Stimulated activated CD4-positive, alpha-beta T cell treated with anti-CD3 and anti-CD28 coated beads, Interleukin-2, amount 100 ng/mL, for 4 hours (primary cell): ENCODE results near the gene RAB1B.
"Not testable (repeated sequence)": the region's sequence is repeated elsewhere in the genome, so short reads cannot be mapped to it uniquely, and the experiment has no call there.

Source experiments
- DNase-seq: peaks from one replicate; pipeline ENCODE4 v3.0.0-alpha.2; 2020; ENCODE audit warnings: low read depth

Gene RAB1B

DNA sequence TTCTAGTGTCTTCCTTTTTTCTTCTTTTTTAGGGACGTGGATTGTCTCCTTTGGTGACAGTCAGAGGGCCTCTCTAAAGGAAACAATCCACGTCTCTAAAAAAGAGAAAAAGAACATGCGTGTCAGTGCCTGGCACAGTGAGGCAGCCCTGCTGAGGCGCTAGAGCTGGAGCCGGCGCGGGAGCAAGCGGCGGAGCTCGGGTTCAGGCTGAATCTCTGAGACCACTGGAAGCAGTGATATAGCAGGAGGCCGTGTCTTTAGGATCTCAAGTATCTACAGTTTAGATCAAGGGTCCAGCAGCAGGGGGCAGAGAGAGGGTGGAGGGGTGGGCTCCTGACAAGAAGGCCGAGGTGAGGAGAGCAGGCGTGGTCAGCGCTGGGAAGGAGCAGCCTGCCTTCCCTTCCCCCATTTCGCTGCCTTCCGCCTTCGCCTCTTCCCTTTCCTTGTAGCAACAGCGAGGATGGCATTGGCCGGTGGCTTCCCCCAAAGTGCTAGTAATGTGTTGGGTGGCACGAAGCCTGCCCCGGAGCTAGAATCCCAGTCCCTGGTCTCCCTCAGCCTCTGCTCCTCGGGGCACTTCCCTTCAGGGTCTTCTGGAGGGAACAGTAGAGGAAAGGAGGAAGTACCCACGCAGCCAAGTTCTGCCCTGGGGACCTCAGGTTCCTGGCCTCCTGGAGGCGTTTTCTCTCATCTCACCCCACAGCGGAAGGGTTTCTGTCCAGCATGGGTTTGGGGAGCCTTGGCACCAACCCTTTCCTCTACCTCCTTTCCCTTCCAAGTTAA is 28.2 kb upstream of the RAB1B start:
- DNase-seq = no peak

DNA sequence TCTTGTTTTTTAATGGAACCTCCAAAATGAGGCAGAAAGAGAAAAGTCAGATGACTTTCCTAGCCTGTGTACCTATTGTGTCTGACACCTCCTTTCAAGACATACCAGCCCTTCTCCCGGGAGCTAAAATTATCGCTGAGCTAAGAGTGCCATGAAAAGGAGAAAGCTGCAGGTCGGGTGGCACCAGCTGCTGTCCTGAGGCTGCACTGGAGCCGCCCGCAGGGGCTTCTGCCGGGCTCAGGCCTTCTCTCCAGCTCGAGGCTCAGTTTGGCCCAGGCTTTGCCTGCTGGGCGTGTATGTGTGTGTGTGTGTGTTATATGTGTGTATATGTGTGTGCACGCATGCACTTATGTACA is 27.7 kb upstream of the RAB1B start:
- no peak for DNase-seq

DNA sequence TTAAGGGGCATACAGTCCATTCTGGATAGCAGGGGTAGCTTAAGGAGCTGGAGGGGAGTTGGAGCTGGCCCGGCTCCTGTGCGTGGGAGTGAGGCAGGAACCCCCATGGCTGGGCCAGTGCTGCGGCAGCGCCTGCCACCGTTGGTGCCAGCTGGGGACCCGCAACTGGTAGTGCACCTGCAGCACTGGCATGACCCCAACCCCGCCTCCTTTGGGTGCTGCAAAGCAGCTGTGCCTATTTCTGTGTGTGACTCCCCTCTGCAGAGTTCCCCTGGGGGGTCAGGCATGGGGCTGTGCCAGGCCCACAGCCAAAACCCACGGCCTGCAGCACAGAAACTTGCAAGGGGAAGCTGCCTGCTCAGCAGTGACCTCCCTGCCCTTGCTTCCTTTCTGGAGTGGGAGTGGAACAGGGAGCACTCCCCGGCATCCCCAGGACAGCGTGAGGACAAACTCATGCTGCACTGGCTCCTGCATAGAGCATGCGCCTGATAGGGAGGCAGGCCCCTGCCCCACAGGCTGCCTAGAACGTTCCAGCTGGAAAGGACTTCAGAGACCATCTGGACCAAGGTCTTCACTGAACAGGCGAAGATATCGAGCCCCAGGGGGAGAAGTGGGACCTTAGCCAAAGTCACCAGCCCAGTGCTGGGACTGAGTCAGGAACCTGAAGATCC is 26.2 kb upstream of the RAB1B start:
- DNase-seq = no peak

DNA sequence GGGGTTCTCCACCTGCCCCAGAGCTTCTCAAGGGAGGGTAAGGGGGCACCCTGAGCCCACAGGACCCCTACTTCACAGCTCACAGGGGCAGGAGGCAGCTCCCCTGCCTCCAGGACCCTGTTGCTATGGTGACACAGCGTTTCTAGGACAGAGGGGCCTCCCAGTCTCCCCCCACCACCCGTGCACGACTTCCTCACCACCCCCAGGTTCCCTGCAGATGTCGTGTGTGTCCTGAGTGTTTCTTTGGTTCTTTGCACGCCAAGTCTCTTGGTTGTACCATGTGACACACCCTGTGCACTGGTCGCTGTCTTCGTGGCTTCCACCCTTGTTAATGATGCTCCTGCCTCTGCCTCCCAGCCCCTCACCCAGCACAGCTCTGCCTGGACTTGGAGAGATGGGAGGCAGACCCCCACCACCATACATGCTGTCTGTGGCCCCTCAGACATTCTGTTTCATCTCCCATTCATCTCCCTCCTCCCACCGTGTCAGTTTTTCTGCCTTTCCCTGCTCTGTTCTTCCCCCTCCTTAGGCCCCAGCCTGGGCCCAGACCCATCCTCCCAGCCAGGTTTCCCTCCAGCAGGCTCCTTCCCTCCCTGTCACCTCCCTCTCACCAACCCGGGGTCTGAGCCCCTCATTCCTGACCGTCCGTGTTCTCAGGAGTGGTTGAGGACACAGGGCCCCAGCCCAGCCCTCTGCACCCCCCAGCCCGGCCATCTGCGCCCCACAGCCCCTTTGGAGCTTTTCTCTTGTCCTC is 24.5 kb upstream of the RAB1B start:
- no peak for DNase-seq

DNA sequence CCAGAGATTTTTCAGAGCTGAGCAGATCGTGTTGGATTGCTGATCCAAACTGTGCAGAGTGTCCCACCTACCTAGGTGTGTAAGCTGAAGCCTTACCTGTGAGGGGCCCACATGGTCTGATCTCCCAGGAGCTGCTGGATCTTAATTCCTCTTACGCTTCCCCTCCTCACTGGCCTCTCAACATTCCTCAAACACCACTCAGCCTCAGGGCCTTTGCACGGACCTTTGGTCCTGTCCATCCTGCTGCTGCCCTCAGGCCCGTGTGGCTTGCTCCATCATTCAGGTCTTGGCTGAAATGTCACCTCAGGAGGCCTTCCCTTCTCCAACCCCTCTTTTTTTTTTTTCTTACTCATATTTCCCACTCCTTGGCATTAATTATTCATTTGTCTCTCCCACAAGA is 21.1 kb upstream of the RAB1B start:
- DNase-seq = no peak

DNA sequence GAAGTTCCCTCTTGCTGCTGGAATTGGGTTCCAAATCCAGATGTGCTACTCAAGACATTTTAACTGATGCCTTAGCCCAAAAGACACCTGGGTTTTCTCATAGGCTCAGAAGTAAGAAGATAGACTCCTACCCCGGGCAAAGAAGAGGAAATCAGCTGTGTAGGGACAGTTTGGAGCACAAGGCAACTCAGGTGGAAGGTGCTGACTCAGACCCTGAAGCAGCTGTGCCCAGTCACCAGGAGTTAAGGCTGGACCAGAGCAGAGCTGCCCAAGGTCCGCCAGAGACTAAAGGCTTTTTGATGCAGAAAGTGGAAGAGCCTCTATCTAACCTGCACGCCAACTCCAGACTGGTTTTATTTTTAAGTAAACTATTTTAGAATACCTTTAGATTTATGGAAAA is 20.6 kb upstream of the RAB1B start:
- no peak for DNase-seq

DNA sequence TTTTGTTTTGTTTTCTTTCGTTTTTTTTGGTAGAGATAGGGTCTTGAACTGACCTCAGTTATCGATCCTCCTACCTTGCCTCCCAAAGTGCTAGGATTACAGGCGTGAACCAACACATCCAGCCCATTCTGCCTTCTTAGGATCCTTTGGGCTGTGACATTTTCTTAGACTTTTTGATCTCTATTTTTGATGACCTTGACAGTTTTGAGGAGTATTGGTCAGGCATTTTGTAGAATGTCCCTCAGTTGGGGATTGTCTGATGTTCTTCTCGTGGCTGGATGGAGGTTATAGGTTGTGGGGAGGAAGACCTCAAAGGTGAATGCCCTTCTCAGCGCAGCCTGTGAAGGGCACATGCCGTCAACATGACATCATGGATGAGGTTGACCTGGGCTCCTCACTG is 19.5 kb upstream of the RAB1B start:
- DNase-seq = no peak

DNA sequence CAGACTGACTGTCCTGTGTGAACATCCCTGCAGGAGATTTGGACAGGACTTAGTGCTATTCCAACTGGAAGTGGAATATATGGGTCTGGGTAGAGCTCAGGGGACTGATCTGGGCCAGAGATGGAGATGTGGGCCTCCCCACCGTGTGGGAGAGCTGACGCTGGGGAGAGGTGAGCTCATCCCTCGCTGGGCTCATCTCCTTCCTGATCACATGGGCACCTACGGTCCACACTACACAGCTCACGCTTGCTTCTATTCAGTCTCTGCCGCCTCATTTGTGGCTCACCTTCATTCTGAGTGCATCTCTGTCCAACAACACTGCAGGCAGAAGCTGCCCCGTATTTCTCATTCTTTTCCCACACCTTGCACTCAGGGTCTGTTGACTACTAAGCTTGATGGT is 16.6 kb upstream of the RAB1B start:
- DNase-seq = no peak

DNA sequence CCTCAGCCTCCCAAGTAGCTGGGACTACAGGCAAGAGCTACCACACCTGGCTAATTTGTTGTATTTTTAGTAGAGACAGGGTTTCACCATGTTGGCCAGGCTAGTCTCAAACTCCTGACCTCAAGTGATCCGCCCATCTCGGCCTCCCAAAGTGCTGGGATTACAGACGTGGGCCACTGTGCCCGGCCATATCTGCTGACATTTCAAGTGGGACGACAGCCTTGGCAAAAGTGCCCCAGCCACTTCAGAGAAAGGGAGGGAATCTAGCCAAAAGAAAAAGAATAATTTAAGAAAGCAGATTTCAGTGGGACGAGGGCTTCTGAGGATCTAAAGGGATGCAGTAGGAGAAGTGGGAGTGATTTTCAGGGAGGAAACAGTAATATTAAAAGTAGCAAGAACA is 15.4 kb upstream of the RAB1B start:
- not testable (repeated sequence) for DNase-seq

DNA sequence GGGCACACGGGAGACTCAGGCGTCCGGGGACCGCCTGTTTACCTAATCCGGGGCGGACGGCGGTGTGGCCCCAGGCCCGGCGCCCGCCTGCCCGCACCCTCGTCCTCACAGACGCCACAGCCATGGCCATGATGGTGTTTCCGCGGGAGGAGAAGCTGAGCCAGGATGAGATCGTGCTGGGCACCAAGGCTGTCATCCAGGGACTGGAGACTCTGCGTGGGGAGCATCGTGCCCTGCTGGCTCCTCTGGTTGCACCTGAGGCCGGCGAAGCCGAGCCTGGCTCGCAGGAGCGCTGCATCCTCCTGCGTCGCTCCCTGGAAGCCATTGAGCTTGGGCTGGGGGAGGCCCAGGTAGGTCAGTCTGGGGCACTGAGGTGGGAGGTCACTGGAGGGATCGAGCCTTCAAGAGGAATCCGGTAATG is 10.0 kb upstream of the RAB1B start:
- DNase-seq = no peak

DNA sequence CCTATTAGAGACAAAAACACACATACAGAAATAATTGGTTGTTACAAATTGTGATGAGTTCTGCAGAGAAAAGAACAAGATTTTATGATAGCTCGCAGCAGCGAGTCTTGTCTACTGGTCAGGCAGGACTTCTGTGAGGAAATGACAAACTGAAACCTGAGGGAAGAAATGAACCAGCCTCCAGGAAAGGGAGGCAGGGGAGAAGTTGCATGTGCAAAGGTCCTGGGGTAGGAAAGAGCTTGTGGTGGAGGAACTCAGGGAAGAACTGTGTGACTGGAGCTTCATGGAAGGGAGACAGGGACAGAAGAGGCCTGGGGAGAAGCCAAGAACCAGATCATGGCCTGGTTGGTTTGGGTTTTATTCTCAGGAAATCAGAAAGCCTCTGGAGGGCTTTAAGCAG is 9.2 kb upstream of the RAB1B start:
- DNase-seq = no peak

DNA sequence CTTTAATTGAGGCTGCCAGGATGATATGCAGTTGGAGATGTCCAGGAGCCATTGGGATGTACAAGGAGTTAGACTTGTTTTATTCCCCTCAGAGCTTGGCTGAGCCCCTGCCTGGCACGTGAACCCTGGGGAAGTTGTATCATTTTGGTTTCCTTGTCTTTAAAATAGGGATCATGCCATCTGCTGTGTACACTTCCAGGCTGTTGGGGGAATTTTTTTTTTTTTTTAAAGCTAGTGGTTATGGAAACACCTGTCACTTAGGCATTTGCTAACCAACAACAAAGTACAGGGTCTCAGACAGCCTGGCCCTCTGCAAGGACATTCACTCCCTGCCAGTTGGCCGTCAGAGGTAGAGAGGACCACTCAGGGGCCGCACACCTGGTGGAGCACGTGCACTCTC is 8.5 kb upstream of the RAB1B start:
- no peak for DNase-seq

DNA sequence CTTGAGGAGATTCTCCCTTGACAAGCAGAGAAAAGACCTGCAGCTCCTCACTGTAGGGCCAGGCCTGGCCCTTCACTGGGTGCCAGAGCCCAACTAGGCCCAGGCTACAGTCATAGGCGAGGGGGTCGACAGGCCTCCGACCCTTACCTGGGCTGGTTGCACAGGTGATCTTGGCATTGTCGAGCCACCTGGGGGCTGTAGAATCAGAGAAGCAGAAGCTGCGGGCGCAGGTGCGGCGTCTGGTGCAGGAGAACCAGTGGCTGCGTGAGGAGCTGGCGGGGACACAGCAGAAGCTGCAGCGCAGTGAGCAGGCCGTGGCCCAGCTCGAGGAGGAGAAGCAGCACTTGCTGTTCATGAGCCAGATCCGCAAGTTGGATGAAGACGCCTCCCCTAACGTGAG is 6.9 kb upstream of the RAB1B start:
- DNase-seq = no peak

DNA sequence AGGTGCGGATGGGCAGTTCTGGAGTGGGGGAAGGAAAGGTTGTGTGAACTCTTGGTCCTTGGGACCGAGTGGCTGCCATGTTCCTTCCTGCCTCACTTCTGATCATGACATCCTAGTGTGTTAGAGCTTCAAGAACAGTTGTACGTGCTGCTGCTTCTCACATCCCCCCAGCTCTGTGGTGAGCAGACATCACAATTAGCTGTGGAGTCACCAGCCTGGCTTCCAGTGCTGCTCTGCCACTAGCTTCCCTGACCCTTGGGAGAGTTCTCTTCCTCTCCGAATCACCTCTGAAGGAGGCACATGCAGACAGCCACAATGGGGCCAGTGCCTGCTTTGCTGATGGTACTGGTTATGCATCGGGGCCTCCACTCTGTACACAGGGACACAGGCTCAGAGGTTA is 6.2 kb upstream of the RAB1B start:
- DNase-seq = no peak

DNA sequence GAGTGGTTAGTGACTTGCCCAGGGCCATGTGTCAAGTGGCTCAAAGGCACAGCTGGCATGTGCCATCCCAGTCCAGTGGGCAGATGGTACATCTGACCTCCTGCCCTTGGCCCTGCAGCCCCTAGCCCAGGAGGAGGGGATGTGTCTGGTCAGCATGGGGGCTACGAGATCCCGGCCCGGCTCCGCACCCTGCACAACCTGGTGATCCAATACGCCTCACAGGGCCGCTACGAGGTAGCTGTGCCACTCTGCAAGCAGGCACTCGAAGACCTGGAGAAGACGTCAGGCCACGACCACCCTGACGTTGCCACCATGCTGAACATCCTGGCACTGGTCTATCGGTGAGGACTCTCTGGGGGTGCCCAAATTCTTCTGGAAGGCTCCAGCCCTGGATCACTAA is 5.7 kb upstream of the RAB1B start:
- no peak for DNase-seq

DNA sequence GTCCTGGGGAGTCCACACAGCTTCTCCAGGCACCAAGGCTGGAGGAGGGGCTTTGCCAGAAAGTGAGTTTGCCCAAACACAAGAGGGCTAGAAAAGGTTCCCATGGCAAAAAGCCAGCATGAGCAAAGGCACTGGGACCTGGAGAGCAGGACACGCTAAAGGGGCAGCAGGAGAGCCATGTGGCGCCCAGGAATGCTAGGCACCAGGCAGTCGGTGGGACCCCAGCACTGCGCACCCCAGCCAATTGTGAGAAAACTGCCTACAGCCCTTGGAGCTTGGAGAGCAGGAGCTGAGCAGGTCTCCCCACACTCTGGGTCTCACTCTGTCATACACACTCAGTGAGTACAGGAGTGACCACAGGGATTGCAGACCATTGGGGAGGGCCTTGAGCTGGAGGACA is 5.2 kb upstream of the RAB1B start:
- DNase-seq = no peak

DNA sequence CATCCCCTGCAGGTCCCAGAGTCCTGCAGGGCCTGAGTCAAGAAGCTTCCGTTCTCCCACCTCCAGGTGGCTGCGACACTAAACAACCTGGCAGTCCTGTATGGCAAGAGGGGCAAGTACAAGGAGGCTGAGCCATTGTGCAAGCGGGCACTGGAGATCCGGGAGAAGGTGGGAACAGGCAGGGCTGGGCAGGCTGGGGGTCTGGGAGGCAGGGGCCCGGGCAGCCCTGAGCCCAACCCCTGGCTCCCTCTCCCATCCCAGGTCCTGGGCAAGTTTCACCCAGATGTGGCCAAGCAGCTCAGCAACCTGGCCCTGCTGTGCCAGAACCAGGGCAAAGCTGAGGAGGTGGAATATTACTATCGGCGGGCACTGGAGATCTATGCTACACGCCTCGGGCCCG is 4.7 kb upstream of the RAB1B start:
- DNase-seq = no peak

DNA sequence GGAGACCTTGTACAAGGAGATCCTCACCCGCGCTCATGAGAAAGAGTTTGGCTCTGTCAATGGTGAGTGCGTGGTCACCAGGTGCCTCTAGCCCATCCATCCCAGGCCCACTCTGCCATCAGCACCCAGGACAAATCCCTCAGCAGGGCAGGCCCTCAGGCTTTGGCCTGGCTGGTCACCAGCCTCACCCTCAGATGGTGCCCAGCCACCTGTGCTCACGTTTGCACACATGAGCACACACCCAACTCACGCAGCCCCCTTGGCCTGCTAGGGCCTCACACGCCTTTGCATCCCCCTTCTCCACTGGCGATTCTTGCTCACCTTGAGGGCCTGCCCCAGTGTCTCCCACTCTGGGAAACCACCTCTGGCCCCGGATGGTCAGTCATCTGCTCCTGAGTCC is 4.1 kb upstream of the RAB1B start:
- DNase-seq = no peak

DNA sequence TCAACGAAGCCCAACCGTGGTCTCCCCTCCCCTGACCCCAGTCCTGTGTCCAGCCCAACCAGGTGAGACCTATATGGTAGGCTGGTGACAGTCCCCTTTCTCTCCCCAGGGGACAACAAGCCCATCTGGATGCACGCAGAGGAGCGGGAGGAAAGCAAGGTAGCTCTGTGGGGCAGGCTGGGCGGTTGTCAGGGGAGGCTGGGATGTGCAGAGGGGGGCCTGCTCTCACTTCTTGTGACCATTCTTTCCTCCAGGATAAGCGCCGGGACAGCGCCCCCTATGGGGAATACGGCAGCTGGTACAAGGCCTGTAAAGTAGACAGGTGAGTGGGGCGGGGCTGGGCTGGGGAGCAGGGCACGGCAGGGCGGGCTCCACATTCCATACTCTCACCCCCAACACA is 3.5 kb upstream of the RAB1B start:
- no peak for DNase-seq

DNA sequence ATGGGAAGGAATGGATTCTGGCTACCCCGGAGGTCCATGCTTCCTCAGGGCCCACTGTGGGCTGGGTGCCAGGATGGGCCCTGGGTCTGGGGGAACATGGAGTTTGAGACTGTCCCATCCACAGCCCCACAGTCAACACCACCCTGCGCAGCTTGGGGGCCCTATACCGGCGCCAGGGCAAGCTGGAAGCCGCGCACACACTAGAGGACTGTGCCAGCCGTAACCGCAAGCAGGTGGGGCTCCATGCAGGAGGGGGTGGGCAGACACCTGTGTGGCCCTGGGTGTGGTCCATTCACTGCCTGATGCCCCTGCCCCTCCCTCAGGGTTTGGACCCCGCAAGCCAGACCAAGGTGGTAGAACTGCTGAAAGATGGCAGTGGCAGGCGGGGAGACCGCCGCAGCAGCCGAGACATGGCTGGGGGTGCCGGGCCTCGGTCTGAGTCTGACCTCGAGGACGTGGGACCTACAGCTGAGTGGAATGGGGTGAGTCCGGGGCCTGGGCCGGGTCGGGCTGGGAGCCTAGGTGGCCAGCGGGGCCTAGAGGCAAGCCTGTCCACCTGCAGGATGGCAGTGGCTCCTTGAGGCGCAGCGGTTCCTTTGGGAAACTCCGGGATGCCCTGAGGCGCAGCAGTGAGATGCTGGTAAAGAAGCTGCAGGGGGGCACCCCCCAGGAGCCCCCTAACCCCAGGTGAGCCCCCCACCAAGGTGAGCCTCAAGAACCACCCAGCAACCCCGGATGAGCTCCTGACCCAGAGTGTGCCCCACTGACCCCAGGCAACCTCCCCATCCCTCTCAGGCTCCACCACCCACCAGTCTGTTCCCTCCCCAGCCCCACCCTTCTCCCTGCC is 2.7 kb upstream of the RAB1B start:
- no peak for DNase-seq

DNA sequence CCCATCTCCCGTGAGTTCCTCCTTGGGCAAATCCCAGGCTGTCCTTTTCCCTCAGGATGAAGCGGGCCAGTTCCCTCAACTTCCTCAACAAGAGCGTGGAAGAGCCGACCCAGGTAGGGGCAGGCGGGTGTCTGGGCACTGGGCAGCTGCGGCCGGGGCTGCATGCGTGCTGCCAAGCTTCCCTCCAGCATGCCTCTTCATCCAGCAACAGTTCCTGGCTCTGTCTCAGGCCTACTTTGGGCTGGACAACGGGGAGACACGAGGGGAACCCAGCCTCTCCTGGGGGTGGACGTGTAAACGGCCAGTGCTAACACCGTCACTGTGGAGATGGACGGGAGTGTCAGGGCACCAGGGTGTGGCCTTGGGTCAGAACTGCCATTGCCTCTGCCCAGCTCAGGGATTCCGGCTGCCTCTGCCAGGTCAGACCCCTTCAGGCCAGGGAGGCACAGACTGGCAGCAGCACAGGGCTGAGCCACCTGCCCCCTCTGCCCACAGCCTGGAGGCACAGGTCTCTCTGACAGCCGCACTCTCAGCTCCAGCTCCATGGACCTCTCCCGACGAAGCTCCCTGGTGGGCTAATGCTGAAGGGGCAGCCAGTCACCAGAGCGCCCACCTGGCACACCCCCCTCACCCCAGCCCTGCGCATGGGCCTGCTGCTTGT is 1.9 kb upstream of the RAB1B start:
- no peak for DNase-seq

DNA sequence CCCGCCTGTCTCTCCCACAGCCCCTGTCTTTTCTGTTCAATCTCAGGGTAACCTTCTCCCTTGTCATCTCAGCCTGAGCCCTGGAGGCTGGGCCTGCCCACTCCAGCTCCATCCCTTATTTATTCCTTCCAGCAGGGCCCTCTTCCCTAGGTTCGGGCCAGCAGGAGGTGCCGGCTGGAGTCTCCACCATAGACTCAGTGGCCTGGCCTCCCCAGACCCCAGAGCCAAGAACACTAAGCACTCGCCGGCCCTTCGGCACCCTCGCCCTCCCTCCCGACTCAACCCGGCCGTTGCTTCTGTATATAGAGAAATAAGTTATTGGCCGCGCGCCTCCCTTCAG is 1.4 kb upstream of the RAB1B start:
- DNase-seq = no peak
